GM03348 (cell line): Measurements from ENCODE around the gene LRRK2.
"Not testable (repeated sequence)": the region's sequence is repeated elsewhere in the genome, so short reads cannot be mapped to it uniquely, and the experiment has no call there.

ENCODE experiments used
- DNase-seq: peaks from one replicate; pipeline ENCODE4 v3.0.0; 2012; ENCODE audit warnings: low spot score

LRRK2 gene

DNA sequence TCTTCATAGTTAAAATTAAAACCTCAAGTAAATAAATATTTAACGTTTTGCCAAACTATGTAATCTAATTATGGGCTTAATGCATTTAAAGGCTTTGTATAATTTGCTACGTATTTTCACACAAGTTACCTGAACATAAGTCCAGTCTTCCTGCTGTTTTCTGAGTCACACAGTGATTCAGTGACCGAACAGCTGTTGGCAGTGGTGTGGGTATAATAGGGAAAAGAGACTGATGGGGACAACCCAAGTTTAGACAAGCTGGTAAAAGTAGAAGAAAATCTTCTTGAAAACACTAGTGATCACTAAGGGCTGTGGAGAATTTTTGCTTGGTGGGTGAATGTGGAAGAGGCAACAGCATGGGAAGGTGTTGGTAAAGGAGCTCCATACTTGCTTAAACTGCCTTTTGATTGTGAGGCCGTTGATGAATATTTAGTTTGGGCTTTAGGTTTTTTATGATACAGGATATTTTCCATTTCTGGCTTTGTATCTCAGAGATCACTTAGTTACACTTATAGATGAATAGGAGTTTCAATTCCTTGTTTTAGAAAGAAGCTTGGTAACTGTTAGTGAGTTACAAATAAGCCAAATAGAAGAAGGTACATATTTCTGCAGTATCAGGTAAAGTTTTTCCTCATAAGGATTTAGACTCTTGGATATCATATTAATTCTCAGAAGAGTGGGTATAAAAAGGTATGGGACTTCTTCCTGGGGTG, 23.9 kb downstream of the LRRK2 start:
- DNase-seq = no peak

DNA sequence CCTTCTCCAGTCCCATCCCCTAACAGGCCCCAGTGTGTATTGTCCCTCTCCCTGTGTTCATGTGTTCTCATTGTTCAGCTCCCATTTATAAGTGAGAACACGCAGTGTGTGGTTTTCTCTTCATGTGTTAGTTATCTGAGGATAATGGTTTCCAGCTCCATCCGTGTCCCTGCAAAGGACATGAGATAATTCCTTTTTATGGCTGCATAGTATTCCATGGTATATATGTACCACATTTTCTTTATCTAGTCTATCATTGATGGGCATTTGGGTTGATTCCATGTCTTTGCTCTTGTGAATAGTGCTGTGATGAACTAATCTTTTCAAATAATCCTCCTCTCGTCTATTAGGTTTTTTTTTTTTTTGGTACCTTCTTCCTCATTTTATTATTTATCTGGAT, 25.9 kb downstream of the LRRK2 start:
- not testable (repeated sequence) for DNase-seq

DNA sequence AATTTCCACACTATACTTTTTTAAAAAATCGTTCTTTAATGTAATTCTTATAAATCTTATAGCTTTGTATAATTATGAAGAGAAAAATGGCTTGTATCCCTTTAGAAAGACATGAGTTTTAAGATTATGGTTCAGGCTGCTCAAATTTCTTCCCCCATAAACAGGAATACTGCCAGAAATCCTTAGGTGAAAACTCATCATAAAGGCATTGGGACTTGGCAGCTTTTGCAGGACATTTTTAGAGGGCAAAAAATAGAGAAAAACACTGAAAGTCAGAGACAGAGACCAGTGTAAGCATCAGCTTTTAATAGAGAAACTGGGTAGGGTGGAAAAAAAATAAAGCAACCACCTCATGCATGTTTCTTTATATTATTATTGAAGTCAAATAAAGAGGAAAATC, 29.1 kb downstream of the LRRK2 start:
- DNase-seq = peak; percentile 39

DNA sequence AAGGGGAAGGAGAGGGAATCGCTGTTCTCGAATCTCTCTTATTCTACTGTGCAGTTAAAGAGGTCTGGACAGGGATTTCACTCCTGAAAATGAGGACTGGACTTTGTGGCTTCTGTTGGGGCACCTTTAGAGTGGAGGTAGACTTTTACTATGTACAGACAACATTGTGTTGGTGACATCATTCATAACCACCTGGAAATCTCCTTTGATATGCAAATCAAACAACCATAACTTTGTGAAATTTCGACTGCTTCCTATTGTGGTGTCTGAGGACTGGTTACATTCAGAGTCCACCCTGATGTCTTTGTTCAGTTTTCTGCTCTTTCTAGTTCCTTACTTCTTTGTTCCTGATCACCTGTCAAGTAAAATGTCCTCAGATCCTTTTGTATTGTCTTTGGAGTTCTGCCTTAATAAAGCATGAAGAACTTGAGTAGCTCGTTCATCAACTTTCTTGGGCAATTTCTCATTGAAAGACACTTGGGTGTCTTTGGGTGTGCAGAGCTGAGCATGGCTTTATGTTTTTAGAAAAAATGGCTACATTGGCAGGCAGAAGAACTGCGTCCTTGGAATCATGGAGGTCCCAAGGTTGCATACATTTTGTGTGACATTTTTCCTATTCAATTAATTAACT, 29.8 kb downstream of the LRRK2 start:
- no peak for DNase-seq

DNA sequence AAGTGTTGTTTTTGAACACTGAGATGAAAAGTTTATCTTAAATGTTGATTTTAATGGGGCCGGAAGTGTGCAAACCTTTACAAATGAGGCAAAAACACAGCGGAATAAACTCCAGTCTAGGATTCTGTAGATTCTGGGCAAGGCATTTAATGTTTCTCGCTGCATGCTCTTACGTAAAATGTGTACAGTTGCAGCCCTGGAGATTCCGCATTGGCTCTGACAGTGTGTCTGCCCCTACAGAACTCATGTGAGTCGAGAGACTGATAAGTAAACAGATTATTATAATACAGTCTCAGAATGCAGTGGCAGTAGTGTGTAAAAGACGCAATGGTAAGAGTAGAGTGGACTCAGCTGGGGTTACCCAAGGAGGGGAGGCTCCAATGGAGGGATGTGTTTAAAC, 33.6 kb downstream of the LRRK2 start:
- DNase-seq = no peak

DNA sequence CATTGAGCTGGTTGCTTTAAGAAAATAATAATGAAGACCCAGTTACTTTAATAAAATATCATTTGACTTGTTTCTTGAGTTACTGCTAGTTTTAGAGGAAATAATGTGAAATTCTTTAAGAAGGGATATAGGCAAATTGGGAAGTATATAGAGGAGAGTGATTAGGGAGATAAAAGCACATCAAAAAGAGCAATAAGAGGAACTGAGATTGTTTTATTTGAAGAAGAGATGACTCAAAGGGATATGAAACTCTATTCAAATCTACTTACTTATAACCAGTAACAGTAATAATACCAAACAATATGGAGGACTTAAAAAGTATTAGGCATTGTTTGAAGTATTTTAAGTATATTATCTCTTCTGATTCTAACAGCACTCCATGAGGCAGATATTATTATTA, 37.1 kb downstream of the LRRK2 start:
- DNase-seq = no peak

DNA sequence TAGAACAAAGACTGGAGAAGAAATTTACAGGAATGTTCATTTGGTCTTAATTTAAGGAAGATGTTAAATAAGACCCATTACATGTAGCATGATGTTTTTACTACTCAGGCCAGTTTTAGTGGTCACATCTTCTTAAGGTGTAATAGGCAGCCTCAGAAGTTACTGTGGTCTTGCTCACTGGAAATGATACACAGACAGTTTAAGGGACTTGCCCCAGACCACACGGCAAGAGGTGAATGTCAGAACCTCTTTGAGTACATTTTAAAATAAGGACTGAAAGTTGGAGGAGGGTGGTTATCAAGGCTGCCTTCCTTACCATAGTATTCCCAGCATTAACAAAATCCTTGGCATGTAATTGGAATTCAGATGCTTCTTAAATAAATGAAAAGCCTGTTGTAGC, 37.9 kb downstream of the LRRK2 start:
- DNase-seq = no peak

DNA sequence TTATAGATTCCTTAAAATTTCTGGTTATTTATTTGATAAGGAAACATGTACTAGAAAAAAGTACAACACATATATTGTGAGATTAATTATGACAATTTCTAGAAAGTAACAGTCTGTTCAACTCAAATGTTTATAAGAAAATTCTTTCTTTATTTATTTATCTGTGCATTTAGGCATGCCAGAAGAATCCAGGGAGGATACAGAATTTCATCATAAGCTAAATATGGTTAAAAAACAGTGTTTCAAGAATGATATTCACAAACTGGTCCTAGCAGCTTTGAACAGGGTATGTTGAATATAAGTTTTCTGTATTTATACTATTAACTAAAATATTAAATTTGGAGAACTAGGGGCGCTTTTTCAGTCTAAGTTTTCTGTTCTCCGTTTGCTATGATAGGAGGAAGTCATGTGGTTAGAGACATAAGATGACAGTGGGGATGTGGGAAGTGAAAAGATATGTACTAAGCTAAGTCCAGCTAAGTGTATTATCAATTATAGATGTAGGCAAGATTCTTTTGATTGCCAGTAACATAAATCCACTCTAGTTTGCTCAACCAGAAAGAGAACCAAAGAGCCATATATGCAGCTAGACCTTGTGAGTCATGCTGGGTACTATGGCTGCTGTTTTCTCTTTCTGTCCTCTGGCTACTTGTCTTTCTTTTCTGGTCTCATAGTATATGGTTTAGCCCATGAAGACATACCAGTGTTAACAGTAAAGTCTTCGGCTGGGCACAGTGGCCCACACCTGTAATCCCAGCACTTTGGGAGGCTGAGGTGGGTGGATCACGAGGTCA, 39.0 kb downstream of the LRRK2 start:
- no peak for DNase-seq

DNA sequence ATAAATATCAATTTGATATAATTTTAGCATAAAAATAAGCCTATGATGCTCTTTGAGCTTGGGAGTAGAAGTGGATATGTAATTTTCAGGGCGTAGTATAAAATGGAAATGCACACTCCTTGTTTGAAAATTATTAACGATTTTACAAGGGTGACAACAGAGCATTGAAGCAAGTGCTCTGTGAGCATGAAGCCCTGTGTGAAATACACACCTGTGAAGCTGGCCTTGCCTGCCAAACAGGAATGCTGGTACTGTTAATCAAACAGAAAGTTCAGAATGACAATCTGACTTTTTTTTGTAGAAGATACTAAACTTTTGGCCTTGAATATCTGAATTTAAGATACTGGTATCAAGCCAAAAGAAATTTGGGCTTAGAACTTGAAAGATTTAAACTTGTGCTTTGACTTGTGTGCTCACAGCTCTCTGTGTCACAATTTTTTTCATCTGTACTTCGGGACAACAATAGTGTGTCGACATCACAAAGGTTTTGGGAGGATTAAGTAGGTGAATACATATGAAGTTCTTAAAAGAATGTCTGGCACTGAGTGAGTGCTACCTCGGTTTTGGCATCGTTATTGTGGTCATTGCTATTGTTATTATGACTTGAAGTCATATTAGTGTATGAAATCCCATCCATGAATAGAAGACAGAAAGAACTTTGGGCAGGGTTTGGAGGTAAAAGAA, 47.3 kb downstream of the LRRK2 start:
- DNase-seq = no peak

DNA sequence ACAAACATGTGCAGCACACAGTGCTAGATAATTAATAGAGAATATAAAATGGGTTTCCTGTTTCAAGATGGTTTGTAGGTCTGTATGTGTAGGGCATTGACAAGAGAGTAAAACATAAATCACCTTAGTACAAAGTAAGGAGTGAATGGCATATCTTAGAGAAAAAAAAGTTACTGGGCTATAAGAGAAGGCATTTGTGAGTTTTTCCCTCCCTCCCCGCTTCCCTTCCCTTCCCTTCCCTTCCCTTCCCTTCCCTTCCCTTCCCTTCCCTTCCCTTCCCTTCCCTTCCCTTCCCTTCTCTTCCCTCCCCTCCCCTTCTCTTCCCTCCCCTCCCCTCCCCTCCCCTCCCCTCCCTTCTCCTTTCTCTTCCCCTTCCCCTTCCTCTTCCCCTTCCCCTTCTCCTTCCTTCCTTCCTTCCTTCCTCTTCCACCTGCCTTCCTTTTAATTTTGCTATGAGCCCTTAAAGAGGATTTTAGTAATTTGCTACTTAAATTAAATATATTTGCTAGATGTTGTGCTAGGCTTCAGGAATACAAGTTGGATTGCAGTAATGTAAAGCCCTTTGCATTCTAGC, 57.1 kb downstream of the LRRK2 start:
- no peak for DNase-seq

DNA sequence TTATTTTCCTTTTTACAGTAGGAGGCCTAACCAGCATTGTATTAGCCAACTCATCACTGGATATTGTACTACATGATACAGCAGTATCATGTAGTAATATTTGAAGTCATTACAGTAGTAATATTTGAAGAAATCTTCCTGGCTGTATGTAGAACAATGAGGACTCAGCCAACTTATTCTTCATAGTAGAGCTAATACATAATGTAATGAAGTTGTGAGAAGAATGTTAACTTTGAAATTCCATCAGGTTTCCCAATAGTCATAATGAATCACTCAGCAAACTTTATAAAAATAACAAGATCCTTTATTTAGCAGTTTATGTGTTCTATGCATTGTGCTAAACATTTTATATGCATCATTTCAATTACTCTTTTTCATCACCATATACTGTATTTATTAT, 61.8 kb downstream of the LRRK2 start:
- DNase-seq = no peak

DNA sequence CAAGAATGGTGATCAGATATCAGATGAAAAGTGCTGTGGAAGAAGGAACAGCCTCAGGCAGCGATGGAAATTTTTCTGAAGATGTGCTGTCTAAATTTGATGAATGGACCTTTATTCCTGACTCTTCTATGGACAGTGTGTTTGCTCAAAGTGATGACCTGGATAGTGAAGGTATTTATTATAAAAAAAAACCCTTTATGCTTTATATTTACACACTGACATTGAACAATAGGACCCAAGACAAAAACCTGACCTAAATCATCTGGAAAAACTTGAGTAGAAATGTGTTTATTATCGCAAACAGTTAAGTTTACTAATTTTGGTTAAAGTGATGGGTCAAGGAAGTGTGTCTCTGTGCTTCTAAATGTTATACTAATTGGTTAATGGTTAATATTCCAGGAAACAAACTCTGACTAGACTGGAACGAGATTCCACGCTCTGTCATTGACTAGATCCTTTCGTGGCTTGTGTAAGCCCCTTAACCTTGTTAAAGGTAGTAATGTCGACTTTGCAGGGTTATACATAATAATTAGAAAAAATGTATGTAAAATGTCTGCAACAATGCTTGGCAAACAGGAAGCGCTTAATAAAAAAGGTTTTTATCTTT, 62.7 kb downstream of the LRRK2 start:
- no peak for DNase-seq

DNA sequence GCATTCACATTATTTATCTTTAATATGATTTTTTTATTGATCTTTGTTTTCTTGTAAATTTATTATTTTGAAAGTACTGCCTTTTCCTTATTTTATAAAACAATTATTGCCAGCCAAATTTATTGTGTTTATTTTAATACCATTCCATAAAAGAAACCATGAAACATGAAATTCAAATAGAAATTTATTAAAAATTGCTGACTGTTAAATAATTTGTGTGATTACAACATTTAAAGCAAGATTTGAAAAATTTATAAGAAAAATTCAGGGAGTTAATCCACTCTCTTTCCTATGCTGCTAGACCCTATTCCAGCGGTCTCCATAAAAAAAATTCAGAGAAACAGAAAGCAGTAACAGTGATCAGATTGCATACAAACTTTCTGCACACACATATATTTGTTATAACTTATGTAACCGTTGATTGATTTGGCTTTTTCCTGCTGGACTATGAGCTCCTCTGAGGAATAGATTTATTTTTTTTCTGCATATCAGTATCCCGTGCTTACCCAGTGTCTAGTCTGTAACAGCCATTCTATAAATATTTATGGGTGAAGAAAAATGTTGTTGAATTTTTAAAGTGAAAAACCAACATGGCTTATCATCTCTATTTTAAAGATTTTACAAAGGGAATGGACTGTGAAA, 68.1 kb downstream of the LRRK2 start:
- DNase-seq = no peak

DNA sequence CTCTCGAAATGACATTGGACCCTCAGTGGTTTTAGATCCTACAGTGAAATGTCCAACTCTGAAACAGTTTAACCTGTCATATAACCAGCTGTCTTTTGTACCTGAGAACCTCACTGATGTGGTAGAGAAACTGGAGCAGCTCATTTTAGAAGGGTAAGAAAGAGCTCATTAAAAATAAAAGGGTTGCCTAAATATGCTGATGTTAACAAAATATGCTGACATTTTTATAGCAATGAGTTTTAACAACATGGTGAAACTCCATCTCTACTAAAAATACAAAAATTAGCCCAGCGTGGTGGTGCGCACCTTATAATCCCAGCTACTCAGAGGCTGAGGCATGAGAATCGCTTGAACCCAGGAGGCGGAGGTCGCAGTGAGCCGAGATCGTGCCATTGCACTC, 73.5 kb downstream of the LRRK2 start:
- no peak for DNase-seq

DNA sequence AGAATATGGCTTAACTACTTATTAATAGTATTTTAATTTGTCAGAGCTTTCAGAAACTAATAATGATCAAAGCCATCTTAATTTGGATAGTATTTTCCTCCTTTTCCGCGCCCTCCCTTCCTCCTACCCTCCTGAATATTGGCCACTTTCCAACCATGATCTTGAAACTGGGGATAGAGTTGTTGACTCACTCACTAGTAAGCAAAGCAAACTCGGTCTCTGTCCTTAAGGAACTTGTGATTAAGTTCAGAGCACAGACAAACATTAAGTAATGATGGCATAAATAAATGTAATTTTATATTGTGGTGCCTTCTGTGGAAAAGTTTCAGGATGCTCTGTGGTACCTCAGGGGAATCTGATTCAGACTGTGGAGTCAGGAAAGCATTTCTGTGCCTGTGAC, 75.7 kb downstream of the LRRK2 start:
- no peak for DNase-seq

DNA sequence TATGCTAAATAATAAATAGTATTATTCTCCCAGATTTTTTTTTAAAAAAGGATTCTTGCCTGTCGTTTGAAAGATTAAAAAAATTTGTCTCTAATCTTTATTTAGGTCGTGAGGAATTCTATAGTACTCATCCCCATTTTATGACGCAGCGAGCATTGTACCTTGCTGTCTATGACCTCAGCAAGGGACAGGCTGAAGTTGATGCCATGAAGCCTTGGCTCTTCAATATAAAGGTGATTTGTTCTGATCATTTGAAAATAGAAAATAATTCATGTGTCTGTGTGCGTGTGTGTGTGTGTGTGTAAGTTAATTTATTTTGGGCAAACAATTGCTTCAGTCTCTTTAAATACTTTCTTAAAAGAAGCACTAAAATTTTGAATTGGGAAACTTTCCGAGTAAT, 84.2 kb downstream of the LRRK2 start:
- no peak for DNase-seq

DNA sequence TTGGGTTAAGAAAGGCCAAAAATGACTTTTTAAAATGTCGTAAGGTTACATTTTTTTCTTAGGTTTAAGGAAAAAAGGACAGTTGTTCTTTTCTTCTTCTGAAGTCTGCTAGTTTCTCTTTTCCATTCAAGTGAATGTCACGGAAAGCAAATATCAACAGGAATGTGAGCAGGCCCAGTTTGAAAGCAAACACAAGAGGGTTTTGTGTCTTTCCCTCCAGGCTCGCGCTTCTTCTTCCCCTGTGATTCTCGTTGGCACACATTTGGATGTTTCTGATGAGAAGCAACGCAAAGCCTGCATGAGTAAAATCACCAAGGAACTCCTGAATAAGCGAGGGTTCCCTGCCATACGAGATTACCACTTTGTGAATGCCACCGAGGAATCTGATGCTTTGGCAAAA, 85.4 kb downstream of the LRRK2 start:
- DNase-seq = no peak

DNA sequence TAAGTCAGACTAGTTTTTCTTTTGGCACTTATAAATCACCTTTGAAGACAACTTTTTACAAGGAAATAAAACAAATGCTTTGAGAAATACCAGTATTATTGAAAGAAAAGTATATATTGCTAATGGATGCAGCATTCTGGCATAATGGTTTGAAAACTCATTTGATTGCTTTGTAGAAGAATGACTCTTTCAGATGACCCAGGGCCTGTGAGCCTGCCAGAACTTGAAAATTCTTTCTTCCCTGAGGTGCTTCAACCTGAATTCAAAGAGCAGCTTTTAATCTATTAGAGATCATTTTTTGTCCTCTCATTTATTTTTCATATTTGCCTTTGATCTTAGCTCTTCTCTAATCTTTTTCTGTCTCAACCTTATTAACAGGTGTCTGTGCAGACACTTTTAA, 87.4 kb downstream of the LRRK2 start:
- no peak for DNase-seq

DNA sequence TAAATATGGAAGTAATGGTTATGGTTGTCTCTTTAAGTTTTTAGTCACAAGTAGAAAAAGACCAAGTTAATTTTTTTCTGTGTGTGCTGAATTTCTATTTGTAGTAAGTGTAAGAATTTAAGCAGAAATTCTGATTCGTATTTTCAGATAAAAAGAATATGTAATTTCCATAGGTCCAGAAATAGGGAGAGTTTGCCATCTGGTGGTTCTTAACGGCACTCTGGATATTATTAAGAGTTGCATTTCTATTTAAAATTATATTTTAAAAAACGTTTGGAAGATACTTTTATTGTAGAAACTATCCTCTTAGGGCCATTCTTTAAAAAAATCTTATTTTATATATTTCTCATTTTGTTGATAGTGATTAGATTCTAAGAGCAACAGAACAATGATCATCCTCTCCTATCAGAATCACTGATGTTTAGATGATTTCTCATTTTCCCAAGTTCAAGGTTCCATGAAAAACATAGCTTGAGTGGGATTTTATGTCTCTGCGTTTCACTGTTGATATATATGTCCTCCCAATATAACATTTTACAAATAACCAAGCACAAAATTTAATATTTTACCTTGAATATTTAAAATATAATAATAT, 88.3 kb downstream of the LRRK2 start:
- peak; percentile 14 for DNase-seq

DNA sequence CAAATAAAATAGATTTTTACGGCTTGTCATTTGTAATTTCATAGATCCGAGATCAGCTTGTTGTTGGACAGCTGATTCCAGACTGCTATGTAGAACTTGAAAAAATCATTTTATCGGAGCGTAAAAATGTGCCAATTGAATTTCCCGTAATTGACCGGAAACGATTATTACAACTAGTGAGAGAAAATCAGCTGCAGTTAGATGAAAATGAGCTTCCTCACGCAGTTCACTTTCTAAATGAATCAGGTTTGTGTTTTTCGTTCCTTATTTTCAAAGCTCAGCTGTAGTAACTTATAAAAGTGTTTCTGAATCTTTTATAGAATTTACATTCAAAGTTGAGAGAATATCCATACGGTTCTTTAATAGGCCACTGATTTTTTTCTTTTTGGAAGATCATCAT, 89.1 kb downstream of the LRRK2 start:
- no peak for DNase-seq

DNA sequence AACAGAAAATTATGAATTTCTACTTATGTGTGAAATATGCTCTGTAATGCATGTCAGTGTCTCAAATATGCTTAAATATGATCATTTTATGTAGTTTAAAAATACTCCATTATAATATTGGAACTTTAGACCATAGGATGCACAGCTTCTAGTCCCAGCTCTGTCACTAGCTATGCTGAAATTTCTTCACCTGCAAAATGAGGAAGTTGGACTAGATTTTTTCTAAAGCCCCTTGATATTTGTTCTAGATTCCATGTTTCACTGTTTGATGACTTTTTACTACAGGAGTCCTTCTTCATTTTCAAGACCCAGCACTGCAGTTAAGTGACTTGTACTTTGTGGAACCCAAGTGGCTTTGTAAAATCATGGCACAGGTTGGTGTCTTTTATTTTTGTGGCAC, 90.1 kb downstream of the LRRK2 start:
- DNase-seq = no peak
